ENCODE measurements around the gene ZMYND19.
A peak's percentile ranks its signal among the peaks of the same experiment; 100 is the strongest.
"Not testable (repeated sequence)": the region's sequence is repeated elsewhere in the genome, so short reads cannot be mapped to it uniquely, and the experiment has no call there.

ZMYND19 gene

DNA sequence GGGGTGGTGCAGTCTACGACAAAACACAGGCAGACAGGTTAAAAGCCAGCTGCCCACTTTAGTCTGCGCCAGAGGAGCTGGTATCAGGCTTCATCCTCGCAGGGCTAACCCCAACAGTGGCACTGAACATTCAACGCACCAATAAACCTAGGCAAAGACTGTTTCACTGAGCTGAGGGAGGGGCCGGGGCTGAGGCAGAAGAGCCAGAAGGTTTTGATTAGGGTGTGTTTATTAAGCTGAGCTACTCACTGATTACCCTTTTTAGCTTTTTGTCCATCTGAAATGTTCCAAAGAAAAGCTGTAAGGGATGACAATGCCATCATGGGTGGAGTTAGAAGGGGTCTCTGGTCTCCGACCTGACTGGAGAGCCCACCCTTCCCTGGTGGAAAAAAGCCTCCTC lies 1.4 kb downstream of the ZMYND19 start:
- no peak for DNase-seq (ENCODE audit: low read depth)

DNA sequence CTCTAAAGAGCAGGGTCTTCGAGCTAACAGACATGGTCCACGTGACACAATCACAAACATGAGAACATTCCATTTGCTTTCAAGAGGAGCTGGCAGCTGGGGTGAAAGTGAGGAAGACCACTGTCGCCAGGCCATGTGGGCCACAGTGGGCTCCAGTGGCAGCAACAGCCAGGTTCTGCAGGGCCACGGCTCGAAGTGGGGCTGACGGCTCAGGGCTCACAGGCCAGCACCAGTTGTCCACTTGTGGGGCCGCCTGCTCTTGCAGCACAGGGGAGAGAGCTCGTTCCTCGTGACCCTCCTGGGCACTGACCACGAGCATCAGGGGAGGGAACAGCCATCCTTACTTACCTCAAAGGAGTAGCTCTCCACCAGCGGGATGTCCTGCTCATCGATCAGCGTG lies 2.0 kb downstream of the ZMYND19 start:
- no peak for DNase-seq (ENCODE audit: low read depth)

DNA sequence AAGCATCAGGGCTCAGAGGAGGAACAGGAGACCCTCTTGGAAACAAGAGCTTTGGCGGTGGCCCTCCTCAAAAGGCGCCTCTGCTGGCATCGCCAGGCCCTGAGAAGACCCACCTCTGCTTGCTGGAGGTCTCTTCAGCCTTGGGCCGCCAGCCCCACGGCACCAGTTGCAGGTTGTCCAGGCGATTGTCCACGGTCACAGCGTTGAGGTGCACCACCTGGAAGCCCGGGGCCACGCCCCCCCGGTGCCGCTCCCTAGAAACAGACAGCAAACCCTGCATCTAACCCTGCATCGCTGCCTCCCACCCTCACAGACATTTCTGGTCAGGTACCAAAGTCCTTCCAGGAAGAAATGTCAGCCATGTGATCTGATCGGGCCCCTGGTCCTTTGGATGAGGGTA lies 3.5 kb downstream of the ZMYND19 start:
- DNase-seq (ENCODE audit: low read depth) = no peak

GRCh38 chr9:137583957-137584356 lies 6.4 kb downstream of the ZMYND19 start:
- no peak for DNase-seq (ENCODE audit: low read depth)

GRCh38 chr9:137583347-137583746 lies 7.0 kb downstream of the ZMYND19 start:
- no peak for DNase-seq (ENCODE audit: low read depth)

GRCh38 chr9:137582286-137582860 lies 7.9 kb downstream of the ZMYND19 start:
- no peak for DNase-seq (ENCODE audit: low read depth)

DNA sequence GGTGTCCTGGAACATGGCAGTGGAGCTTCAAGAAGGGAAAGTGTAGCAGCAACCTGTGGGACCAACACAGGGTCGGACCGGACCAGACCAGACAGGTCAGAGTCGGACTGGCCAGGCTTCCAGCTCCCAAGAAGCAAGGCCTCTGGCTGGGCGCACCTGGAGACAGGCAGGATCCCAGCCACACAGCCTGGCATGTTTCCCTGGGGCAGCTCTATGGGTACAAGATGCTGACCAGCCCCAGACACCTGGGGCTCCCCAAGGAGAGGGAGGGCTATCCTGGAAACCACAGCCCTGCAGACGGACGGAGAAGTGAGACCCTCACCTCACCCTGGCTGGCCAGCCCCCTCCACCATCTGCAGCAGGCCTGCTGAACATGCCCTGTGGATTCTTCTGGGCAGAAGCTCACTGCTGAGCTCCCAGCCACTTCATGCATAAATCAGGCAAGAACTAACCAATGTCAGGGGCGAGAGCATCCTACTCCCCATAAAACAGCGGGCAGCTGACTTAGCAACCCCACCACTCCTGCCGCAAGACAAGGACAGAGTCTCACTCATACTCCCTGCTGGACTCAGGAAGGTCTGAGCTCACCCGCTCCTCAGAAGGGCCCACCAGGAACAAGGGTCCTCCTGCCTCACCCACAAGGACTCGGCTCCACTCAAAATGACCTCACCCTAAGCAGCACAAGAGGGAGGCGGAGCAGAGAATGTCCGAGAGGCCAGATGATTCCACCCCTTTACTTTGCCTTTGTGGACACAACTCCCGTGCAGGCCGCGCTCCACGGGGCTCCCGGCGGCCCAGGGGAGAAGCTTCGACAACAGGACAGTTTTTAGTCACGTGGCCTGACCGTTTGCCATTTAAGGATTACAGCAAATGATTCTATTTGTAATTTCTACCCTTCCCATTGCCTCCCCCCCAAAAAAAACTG lies 8.7 kb downstream of the ZMYND19 start:
- DNase-seq (ENCODE audit: low read depth) = no peak

GRCh38 chr9:137580954-137581322 lies 9.4 kb downstream of the ZMYND19 start:
- DNase-seq (ENCODE audit: low read depth) = no peak

DNA sequence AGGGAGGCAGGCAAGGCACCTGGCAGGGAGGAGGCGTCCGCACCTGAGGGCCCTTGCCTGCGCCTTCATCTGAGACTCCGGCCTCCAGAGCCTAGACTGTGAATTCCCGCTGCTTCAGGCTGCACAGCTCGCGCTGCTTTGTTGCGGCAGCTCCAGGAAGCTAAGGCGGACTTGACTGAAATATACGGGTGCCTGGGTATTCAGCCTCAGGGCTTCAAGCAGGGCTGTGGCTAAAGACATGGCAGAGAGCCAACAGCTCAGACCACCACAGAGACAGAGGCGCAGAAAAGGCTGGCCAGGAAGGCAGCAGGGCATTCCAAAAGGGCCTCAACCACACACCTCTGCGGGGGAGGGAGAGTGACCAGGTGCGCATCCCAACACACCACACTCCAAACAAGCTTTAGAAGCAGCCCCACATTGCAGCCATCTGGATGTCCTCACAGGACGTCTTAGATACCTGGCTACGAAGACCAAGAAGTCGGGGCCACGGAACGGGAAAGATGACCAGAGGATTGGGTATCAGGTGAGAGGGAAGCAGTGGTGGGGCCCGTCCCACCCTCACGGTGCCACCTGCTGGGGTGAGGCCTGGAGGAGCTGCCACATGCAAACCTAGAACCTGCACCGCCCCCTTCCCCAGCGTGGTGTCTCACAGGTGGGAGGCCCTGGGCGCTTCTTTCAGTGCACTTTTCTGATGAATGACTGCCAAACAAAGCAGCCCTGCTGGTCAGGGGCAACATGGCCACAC lies 9.9 kb downstream of the ZMYND19 start:
- DNase-seq (ENCODE audit: low read depth) = no peak

DNA sequence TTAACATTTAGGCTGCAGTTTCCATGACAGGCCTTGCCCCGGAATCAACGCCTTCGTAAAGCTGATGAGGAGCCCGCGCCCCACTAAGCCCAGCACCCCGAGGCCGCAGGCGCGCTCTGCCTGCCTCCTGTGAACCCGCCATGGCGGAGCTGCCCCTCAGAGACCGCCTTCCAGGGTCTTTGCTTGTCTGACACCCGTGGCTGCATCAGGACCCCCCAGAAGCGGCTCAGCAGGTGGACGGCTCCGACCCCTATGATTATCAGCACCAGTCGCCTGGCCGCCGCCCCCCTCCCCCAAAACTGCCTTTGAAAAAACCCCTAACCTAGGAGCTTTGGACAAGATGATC lies 11.1 kb downstream of the ZMYND19 start:
- no peak for DNase-seq (ENCODE audit: low read depth)

DNA sequence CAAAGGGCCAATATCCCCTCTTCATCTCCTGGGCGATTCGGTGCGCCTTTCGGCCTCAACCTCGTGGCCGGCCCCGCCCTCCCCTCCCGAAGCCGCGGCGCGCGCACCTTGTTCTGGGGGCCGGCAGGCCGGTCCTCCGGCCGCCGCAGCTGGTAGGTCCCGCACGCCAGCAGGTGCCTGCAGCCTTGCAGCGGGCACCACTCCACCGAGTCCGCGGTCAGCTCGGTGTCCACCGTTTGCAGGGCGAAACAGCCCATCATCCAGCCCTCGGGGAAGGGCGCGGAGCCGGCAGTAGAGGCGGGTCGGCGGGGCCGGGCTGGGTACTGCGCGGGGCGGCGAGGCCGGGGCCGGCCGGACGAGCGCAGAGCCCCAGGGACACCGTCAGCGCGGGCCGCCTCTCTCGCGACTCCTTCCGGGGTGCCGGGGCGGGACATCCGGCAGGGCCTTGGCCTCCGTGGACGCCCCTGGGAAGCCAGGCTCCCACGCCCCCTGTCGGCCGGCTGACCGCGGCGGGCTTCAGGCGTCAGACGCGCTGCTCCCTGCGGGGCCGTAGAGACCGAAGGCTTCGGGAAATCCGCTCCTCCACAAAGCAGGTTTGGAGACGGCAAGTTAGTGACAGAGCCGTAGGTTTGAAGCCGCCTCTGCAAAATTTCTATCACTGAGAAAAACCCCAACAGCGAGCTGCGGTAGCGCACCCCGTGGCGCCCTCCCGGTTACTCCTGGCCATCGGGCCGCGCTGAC lies 11.6 kb downstream of the ZMYND19 start, which contains the start of gene DPH7:
TSS of gene DPH7 (minus strand) at position 408 of the 741 bp plus-strand sequence. CDS start at position 260, 148 bp downstream.
- peak; percentile 80 for DNase-seq (ENCODE audit: low read depth)

GRCh38 chr9:137575716-137576411 lies 14.4 kb downstream of the ZMYND19 start:
- DNase-seq (ENCODE audit: low read depth) = no peak

GRCh38 chr9:137575364-137575715 lies 15.0 kb downstream of the ZMYND19 start:
- DNase-seq (ENCODE audit: low read depth) = no peak

DNA sequence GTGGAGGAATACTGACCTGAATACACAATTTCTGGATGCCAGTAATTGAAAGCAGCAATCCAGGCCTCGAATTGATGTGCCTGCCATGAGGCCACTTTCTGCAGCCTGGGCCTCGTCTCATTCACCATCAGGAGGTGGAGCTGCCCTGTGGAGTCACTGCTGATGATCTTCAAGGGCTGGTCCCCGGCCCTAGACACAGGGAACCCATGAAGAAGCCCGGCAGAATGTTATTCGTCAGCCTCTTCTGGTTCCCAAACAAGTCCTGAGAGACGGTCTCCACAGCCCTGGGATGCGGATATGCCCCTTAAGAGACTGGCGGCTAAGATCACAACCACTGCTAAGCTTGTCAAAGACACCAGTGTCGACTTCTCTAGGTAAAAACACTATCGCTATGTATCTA lies 16.1 kb downstream of the ZMYND19 start:
- DNase-seq (ENCODE audit: low read depth) = no peak

DNA sequence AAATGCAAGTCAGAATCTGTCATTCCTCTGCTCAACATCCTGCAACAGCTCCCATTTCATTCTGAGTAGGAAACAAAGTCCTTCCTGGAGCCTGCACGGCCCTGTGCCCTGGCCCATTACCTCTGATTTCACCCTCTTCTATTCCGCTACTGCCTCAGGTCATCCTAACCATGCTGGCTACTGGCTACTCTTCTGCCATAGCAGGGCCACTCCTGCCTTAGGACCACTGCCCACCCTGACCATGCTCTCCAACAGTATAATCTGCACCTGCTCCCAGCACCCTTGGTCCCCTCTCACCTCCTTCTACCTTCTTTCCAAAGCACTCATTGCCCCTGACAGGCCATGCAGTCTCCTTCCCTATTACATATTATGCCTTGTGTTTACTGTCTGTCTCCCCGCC lies 19.7 kb downstream of the ZMYND19 start:
- DNase-seq (ENCODE audit: low read depth) = no peak

DNA sequence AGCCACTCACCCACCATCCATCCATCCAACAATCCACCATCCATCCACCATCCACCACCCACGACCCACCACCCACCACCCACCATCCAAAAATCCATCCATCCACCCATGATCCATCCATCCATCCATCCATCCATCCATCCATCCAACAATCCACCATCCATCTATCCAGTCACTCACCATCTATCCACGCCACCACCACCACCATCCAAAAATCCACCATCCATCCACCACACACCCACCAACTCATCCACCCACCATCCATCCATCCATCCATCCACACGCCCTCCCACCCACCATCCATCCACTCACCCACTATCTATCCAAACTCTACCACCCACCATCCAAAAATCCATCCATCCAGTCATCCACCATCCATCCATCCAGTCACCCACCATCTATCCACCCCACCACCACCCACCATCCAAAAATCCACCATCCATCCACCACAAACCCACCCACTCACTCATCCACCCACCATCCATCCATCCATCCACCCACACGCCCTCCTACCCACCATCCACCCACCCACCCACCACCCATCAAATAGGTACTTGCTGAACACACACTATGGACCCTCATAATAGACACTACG lies 20.6 kb downstream of the ZMYND19 start:
- no peak for DNase-seq (ENCODE audit: low read depth)

- DNase-seq (ENCODE audit: low read depth) = not testable (repeated sequence)
These were observed 21.9 kb downstream of the ZMYND19 start for GRCh38 chr9:137568445-137568844.

GRCh38 chr9:137564817-137565411 lies 25.4 kb downstream of the ZMYND19 start:
- no peak for DNase-seq (ENCODE audit: low read depth)

DNA sequence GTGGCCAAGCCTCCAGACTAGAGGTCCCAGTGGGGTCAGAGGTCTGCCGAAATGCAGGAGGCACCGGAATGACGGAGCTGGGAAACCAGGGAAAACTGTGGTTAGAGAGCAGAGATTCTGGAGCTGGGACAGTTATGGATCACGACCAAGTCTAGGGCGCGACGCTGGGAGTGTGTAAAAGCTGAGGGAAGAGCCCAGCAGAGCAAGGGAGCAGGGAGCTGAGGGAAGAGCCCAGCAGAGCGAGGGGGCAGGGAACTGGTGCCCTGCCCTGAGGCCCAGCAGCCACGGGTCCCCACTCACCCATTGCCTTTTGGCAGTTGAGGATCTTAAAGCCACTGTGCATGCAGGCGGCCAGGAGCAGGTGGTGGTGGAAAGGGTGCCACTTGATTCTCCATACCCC lies 26.2 kb downstream of the ZMYND19 start:
- DNase-seq (ENCODE audit: low read depth) = no peak

GRCh38 chr9:137558127-137558526 lies 32.2 kb downstream of the ZMYND19 start:
- DNase-seq (ENCODE audit: low read depth) = no peak

Measured in GM04504 (cell line).